ENCODE results near the gene PLAGL1. TPM values are rescaled to one million over a fixed set of nuclear protein-coding genes. Genes with fewer than 3 reads are reported as not detected.

The PLAGL1 gene
- polyA plus RNA-seq, 4 donors: 83.3 to 105 (median 84.5) TPM

- DNase-seq (ENCODE audit: low read depth in 4 of 4, low spot score in 3 of 4): no peak
Observed at GRCh38 chr6:143967706-143968376, 40.2 kb downstream of the PLAGL1 start.

GRCh38 chr6:143966312-143966711 lies 41.7 kb downstream of the PLAGL1 start:
- DNase-seq (ENCODE audit: low read depth in 4 of 4, low spot score in 3 of 4): no peak

DNA sequence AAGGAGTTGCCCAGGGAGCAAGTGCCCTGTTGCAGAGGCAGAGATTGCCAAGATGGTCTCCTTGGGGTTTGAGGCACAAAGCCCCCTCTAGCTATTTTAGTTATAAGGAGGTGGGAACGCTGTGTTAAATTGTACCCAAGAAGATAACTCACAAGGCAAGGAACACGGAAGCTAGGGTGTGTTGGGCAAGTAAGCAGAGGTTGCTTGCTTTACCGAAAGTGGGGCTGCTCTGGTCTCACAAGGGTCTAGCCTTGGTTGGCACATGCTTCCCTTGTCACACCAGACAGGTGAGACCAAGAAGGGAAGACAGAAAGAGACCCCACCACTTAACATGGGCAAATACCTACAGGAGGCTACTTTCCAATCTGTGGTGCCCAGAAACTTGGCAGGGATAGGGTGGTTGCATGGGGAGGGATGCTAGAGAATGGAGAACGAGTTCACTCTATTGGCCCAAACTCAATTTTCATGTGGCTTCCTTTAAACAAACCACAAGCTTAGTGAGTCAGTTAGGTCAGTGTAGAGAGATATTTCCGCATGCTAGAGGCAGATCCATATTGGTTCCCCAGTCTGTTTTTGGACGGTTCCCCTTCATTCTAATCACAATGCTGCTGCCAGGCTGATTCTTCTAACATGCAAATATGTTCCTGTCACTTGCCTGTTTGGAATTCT lies 42.4 kb downstream of the PLAGL1 start:
- no peak for DNase-seq (ENCODE audit: low read depth in 4 of 4, low spot score in 3 of 4)

- DNase-seq (ENCODE audit: low read depth in 4 of 4, low spot score in 3 of 4): no peak
Observed at GRCh38 chr6:143964674-143965081, 43.4 kb downstream of the PLAGL1 start.

DNA sequence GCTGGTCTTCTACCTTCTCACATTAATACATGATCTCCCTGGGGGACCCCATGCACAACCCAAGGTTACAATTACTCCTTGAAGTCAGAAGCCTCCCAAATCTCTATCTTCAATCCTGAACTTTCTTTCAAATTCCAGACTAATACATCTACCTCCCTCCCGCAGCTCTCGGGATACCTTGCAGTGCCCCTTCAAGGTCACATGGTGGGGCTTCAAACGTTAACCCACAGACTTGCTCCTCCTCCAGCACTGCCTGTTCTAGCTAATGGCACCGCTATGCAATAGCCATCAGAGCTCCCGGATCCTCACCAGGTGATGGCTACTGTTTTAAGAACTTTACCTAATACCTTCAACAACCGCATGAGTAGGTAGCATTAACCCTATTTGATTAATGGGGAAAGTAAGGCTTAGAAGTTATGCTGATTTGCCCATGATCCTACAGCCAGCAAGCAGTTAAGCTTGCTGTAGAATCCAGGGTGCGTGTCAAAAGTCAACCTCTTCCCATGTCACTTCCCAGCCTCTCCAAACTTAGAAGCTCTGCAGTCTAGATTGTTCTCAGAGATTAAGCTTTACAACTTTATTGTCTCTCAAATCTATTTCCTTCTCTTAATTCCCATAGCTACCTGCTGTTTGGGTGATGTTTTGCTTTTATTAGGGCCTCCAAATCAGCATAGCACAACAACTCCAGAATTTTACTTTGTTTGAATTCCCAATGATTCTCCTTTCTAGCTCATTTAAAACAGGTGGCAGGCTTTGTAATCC lies 44.7 kb downstream of the PLAGL1 start:
- no peak for DNase-seq (ENCODE audit: low read depth in 4 of 4, low spot score in 3 of 4)

DNA sequence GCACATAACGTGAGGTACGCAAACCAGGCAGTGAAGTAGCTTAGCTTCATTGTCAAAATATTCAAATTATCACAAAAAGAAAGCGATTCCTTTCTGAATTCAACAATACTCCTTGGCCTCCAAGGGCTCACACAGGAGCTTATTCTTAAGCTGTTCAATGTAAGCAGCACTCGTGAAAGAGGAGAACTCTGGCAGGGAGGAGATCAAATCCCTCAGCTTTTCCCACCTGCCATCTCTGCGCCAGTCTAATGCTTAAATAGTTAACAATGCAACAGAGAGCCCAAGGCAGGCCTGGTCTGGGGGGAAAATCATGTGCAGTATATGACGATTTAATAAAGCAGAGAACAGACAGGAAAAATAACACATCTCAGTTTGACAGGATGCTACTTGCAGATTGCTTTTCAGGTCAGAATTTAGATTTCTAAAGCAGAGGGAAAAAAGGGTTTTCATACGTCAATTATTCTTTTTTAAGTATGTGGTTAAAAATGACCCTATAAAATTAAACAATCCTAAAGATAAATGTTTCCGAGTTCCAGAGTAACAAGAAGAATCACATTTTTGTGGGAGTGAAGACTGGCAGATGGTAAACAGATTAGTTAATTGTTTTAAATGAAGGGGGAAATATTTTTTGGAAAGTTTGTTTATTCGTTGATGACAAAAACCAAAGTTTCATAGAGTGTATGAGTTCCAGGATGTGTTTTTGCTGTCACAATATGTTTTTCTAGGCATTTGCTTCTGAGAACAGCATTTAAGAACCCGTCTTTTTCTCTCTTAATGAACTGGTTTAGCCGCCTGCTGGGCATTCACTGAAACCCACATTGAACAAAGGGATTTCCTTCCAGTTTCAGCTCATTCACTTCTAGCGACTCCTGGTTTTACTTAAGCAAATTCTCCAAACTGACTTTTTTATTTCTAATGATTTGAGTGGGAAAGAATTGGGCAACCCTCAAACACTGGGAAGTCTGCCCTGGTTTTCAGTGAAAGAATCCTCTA lies 45.9 kb downstream of the PLAGL1 start:
- DNase-seq (ENCODE audit: low read depth in 4 of 4, low spot score in 3 of 4): no peak

- no peak for DNase-seq (ENCODE audit: low read depth in 4 of 4, low spot score in 3 of 4)
Observed at GRCh38 chr6:143961066-143961465, 47.0 kb downstream of the PLAGL1 start.

DNA sequence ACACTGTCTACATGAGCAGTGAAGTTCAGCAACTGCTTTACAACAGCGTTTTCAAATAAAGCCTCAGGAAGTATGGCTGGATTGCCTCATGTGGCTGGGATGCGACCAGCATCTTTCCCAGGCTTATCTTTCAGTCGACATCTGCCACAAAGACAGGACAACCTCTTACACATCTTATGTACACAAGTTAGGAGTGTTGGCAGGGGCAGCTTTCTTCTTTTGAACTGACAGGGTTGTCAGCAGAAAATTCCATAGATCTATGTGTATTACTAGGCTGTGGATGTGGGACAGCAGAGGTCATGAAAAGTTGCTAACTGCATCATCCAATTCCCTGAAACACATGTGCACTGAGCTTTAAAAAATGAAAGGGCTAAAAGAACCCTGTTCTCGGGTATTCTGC lies 48.1 kb downstream of the PLAGL1 start:
- no peak for DNase-seq (ENCODE audit: low read depth in 4 of 4, low spot score in 3 of 4)

DNA sequence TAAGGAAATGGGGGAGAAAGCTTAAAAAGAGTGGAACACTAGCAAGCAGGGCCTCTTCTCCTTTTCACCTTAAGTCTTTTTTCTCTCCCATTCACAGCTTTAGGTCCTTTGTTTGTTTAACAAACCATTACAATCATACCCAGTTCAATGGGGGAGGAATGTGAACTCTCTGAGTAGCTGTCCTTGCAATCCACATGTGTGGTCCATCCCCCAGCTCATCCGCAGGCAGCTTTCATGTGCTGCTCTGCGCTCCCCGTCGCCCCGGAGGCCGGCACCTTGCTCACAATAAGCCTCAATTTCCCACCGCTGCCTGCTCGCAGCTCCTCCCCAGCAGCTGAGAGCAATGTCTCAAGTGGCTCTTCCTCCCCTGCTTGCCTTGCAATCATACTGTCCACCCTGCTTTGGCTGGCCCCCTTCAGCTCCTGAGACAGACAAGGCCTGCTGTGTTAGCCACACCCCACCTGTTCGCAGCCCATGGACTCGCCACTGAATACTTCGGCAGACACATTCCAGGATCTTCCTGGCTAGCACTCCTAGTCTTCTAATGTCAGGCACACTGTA lies 49.1 kb downstream of the PLAGL1 start:
- no peak for DNase-seq (ENCODE audit: low read depth in 4 of 4, low spot score in 3 of 4)

- DNase-seq (ENCODE audit: low read depth in 4 of 4, low spot score in 3 of 4): no peak
Observed at GRCh38 chr6:143957679-143958274, 50.3 kb downstream of the PLAGL1 start.

- DNase-seq (ENCODE audit: low read depth in 4 of 4, low spot score in 3 of 4): no peak
Observed at GRCh38 chr6:143955971-143956370, 52.1 kb downstream of the PLAGL1 start.

GRCh38 chr6:143953922-143954321 lies 54.1 kb downstream of the PLAGL1 start:
- no peak for DNase-seq (ENCODE audit: low read depth in 4 of 4, low spot score in 3 of 4)

DNA sequence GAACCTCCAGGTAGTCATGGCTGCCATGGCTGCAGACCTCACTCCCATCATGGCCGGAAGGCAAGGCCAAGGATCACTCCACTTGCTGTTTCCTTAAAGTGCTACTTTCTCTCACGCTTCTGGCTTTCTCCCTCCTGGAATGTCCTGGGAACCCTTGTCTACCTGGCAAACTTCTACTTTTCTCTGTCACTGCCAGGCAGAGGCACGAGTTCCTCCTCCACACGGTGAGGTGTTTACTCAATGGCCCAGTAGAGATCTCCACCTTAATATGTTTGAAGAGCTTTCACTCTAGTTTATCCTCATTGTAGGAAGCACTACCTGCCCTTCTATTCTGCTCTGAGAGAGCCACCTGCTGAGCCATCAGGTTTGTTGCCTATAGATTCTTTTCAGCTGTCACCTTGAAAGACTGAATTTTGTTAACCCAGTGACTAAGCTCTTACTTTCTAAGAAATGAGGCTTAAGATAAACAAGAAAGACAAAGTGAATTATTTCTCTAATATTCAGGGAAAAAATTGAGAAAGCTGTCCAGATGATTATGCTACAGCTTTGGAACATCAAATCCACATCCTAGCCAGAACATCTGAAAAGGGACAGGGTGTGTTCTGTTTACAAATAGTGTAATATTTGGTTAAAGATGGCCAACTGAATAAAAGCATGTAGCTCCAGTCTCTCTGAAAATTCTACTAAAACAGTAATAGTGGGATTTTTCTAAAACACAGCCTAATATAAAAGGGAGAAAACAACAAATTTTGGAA lies 54.9 kb downstream of the PLAGL1 start:
- DNase-seq (ENCODE audit: low read depth in 4 of 4, low spot score in 3 of 4): no peak

DNA sequence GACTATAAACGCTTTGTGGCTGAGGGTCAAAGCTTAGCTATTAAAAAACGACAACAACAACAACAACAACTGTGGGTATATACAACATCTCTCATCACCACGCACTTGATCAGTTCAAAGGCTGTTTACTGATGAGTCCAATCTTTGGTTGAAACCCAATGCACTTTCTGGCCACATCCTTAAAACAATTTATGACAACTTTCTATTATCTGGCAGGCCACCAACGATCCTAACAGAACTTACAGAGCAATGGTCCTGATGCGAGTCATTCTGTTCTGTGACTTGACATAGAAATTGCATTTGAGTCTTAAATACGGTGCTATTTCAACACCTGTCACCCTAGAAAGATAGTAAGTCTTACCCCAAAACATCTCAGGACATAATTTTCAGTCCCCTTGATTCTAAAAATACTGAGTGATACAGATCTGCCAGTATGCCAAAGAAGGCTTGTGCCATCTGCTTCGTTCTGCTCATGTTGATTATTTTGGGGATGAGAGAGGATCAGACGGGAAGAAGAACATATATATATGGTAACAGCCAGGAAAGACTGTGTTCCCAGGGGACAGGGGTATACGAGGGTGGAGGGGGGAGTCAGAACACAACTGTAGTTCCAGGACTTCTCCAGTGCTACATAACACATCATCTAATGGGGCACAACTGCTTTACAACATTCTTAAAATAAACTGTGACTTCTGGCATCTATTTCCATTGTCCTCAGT lies 55.8 kb downstream of the PLAGL1 start:
- no peak for DNase-seq (ENCODE audit: low read depth in 4 of 4, low spot score in 3 of 4)

GRCh38 chr6:143950875-143951274 lies 57.2 kb downstream of the PLAGL1 start:
- no peak for DNase-seq (ENCODE audit: low read depth in 4 of 4, low spot score in 3 of 4)

DNA sequence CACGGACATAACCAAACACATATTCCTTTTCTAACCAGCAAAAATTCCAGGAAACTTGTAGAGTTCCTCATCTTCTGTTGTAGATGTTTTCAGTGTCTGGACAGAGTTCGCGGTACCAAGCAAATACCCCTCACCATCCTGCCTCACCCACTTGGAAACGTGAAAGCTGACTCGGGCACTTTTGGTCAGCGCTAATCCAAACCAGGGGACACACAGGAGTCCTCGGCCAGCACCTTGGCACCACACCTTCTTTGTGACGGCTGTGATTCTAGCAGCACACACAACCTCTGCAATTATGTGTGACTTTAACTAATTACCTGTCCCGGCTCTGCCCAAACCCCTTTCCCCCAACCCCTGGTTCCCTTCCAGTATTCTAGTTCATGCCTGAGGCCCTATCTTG lies 58.1 kb downstream of the PLAGL1 start:
- no peak for DNase-seq (ENCODE audit: low read depth in 4 of 4, low spot score in 3 of 4)

DNA sequence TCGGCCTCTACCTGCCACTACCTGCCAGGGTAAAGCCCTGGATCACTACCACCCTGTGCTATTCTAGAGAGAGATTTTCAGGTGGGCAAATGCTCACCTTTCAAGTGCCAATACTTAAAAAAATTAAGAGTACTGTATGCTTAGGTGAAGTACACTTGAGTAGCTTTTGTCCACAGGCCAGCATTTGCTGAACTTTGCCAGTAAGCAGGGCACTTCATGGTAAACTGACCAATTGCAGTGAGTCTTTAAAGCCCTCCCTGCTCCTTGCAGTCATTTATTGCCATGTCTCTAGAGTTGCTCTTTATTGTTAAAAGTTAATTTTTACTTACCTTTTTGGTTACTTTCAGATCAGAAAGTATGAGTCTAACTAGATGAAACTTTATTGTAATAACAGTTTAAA lies 58.5 kb downstream of the PLAGL1 start:
- no peak for DNase-seq (ENCODE audit: low read depth in 4 of 4, low spot score in 3 of 4)

GRCh38 chr6:143948208-143948607 lies 59.9 kb downstream of the PLAGL1 start:
- no peak for DNase-seq (ENCODE audit: low read depth in 4 of 4, low spot score in 3 of 4)
